K562 (cell line): ENCODE data around the gene CST1. TPM values are rescaled to one million over a fixed set of nuclear protein-coding genes. Genes with fewer than 3 reads are reported as not detected.

Source experiments
- ATAC-seq: fragments of 200-7000 bp; cut with Tn5 transposase; 3 replicates; pipeline ENCODE4 v1.9.1; 2020; ENCODE audit warnings: moderate library complexity
- BruUV-seq: library from RNA; stranded (reverse); fragments of 400-500 nt; replicated peaks from 2 replicates; lab custom pipeline; 2021; lab: Mats Ljungman, UMichigan
- CTCF ChIA-PET: fragments of 300-600 bp; formaldehyde crosslinking; extraction: SDS; loops from one replicate; lab custom pipeline; 2021; ENCODE audit warnings: low intra/inter-chr PET ratio; lab: Yijun Ruan, JAX
- POLR2A ChIA-PET: fragments of 300-600, 350-650 bp; sonication (Branson Sonifier 250); formaldehyde crosslinking; extraction: SDS; loops from one replicate; lab custom pipeline; 2021; ENCODE audit warnings: antibody characterized with exemption, inconsistent platforms; lab: Yijun Ruan, JAX
- DNase-seq, 4 experiments: peaks; one replicate each; pipeline versions ENCODE4 v3.0.0 to v3.0.0-alpha.2; 2011 to 2018; ENCODE audit warnings: low spot score in 3 of 4, mixed read lengths in 3 of 4; ENCODE audit errors: extremely low read depth in 1 of 4
- FAIRE-seq: peaks from 2 replicates; lab custom pipeline; 2011; peaks lifted over from hg19 to GRCh38; lab: Jason Lieb, UNC
- H2AFZ ChIP-seq: 2 replicates; pipeline ENCODE4 v1.6.0; 2011; ENCODE audit warnings: low read depth, low read length, control low read depth, inconsistent platforms
- H3K27ac ChIP-seq: fragments of 200-600 bp; 3 replicates; pipeline ENCODE4 v1.8.0; 2011; ENCODE audit warnings: low read depth, mild to moderate bottlenecking, control low read depth, inconsistent platforms, low read length, moderate library complexity, mixed read lengths; ENCODE audit errors: extremely low read depth
- H3K27me3 ChIP-seq, 2 experiments: fragments of 300-600 bp in 1 of 2; 2 replicates in 1 of 2; 3 replicates in 1 of 2; pipeline versions ENCODE4 v1.6.0 to v1.8.0; 2011; ENCODE audit warnings: inconsistent platforms in 2 of 2, low read length in 2 of 2, mild to moderate bottlenecking in 1 of 2, mixed read lengths in 1 of 2, moderate library complexity in 1 of 2; ENCODE audit not compliant: control insufficient read depth in 2 of 2, insufficient read depth in 2 of 2
- H3K36me3 ChIP-seq: fragments of 300-600 bp; 3 replicates; pipeline ENCODE4 v1.8.0; 2011; ENCODE audit warnings: mild to moderate bottlenecking, low read length, inconsistent platforms; ENCODE audit not compliant: control insufficient read depth, insufficient read depth
- H3K4me1 ChIP-seq, 2 experiments: fragments of 200-600 bp in 1 of 2; replicated peaks in 1 of 2; 2 replicates in 1 of 2; 3 replicates in 1 of 2; pipeline versions ENCODE4 v1.5.1 to v1.8.0; 2011; ENCODE audit warnings: inconsistent platforms in 2 of 2, low read length in 2 of 2, mild to moderate bottlenecking in 1 of 2, mixed read lengths in 1 of 2, moderate library complexity in 1 of 2; ENCODE audit not compliant: control insufficient read depth in 2 of 2, insufficient read depth in 2 of 2
- H3K4me2 ChIP-seq: 2 replicates; pipeline ENCODE4 v1.6.1; 2011; ENCODE audit warnings: low read length, control low read depth, inconsistent platforms, mixed read lengths; ENCODE audit not compliant: insufficient read depth
- H3K4me3 ChIP-seq: fragments of 200-600 bp; sonication (generic), shearing (Covaris generic); 2 replicates; pipeline ENCODE4 v1.5.1; 2016; ENCODE audit warnings: control low read depth, inconsistent platforms
- H3K79me2 ChIP-seq: fragments of 200-600 bp; 3 replicates; pipeline ENCODE4 v1.8.0; 2011; ENCODE audit warnings: low read length, inconsistent platforms; ENCODE audit not compliant: control insufficient read depth, insufficient read depth
- H3K9ac ChIP-seq, 2 experiments: 2 replicates each; pipeline versions ENCODE4 v1.6.0 to v1.6.1; 2011; ENCODE audit warnings: low read depth in 2 of 2, low read length in 2 of 2, control low read depth in 1 of 2, inconsistent platforms in 1 of 2, mild to moderate bottlenecking in 1 of 2, mixed read lengths in 1 of 2; ENCODE audit not compliant: insufficient read depth in 1 of 2
- H3K9me1 ChIP-seq: one replicate; pipeline ENCODE4 v1.6.0; 2011; ENCODE audit warnings: inconsistent platforms, mild to moderate bottlenecking, low read length, moderate library complexity; ENCODE audit not compliant: control insufficient read depth, insufficient read depth
- H3K9me3 ChIP-seq: replicated peaks from 2 replicates; pipeline ENCODE4 v1.5.1; 2011; ENCODE audit warnings: low read depth, low read length, inconsistent platforms; ENCODE audit not compliant: control insufficient read depth, insufficient read depth
- H4K20me1 ChIP-seq: replicated peaks from 2 replicates; pipeline ENCODE4 v1.6.1; 2011; ENCODE audit warnings: low read length, inconsistent platforms, mixed read lengths; ENCODE audit not compliant: control insufficient read depth, insufficient read depth
- CBX2 ChIP-seq: fragments of 200-600 bp; sonication (generic); IDR thresholded peaks from one replicate; pipeline ENCODE4 v1.6.1; 2012; ENCODE audit warnings: mild to moderate bottlenecking, low read length, inconsistent platforms; ENCODE audit not compliant: insufficient read depth, poor library complexity, severe bottlenecking
- DDX20 ChIP-seq: fragments of 450-650 bp; IDR thresholded peaks from 2 replicates; pipeline ENCODE4 v1.6.1; 2016; ENCODE audit warnings: missing genetic modification characterization, low read depth, mild to moderate bottlenecking, missing compliant biosample characterization, moderate library complexity
- ELF2 ChIP-seq: fragments of 250-450 bp; sonication (Bioruptor Pico); IDR thresholded peaks from 2 replicates; pipeline ENCODE4 v1.5.0; 2021; ENCODE audit warnings: mild to moderate bottlenecking
- GTF2F1 ChIP-seq: IDR thresholded peaks from 2 replicates; pipeline ENCODE4 v1.6.1; 2011; ENCODE audit warnings: low read depth, low read length, improper control_type of control experiment
- SRF ChIP-seq, 2 experiments: fragments of 250-450, 450-650 bp in 1 of 2; sonication (Bioruptor Pico) in 1 of 2; sonication (generic) in 1 of 2; formaldehyde crosslinking; IDR thresholded peaks; 2 replicates each; pipeline versions ENCODE4 v1.5.0 to v1.5.1; 2020 to 2022; ENCODE audit warnings: mild to moderate bottlenecking in 1 of 2, missing genetic modification reagents in 1 of 2
- TEAD4 ChIP-seq, 2 experiments: sonication (generic) in 1 of 2; formaldehyde crosslinking in 1 of 2; IDR thresholded peaks; 2 replicates each; pipeline versions ENCODE4 v1.6.1 to v1.8.0; 2012 to 2022; ENCODE audit warnings: borderline replicate concordance in 1 of 2, inconsistent platforms in 1 of 2, low read length in 1 of 2, mild to moderate bottlenecking in 1 of 2, missing genetic modification reagents in 1 of 2
- ZNF41 ChIP-seq: fragments of 250-450 bp; sonication (Bioruptor Pico); conservative IDR thresholded peaks from 2 replicates; pipeline ENCODE4 v1.4.0; 2020; ENCODE audit warnings: mild to moderate bottlenecking
- WGBS: fragments of 100-300 bp; shearing (Covaris generic); methylation state at CpG from one replicate; pipeline ENCODE4 v1.1.6; 2016; ENCODE audit warnings: low coverage, mixed read lengths; ENCODE audit not compliant: insufficient coverage; ENCODE audit errors: missing lambda C conversion rate; 5-methylcytosine and 5-hydroxymethylcytosine counted together
- in situ Hi-C: fragments of 300-500 bp; cut with MboI; formaldehyde crosslinking; loops from 4 replicates; pipeline ENCODE4 v1.15.0; 2018; ENCODE audit warnings: inconsistent platforms, mixed read lengths
- intact Hi-C: fragments of 100-400 bp; cut with micrococcal nuclease; formaldehyde crosslinking; loops from 2 replicates; pipeline ENCODE4 v1.14.2; 2022
- polyA plus RNA-seq, 8 experiments: library from polyadenylated mRNA; depleted of rRNA in 4 of 8; stranded (reverse) in 5 of 8; unstranded in 3 of 8; fragments of >200 nt; fragmentation: Nextera tagmentation in 2 of 8; fragmentation: Illumina TruSeq in 1 of 8; extraction: Ambion mirVana in 2 of 8; extraction: Trizol in 1 of 8; gene quantifications; 2 replicates each; pipeline versions ENCODE4 v1.2.1 to v1.2.3, GENCODE V29; 2011 to 2014; ENCODE audit warnings: inconsistent platforms in 1 of 8, missing spikeins in 1 of 8
- total RNA-seq, 7 experiments: library from RNA; depleted of rRNA in 6 of 7; stranded (reverse); fragments of >200 nt in 6 of 7; fragmentation: Illumina TruSeq in 2 of 7; extraction: Trizol in 2 of 7; gene quantifications; 2 replicates each; pipeline versions ENCODE4 v1.2.1 to v1.2.3, GENCODE V29; 2011 to 2021; ENCODE audit warnings: low replicate concordance in 1 of 7
- TF ChIP-seq, protein P1 (sequence below): fragments of 450-650 bp; IDR thresholded peaks from one replicate; pipeline ENCODE4 v1.6.1; 2018; ENCODE audit warnings: mild to moderate bottlenecking, moderate library complexity; ENCODE audit not compliant: partially characterized antibody
- TF ChIP-seq, protein P2 (sequence below): sonication (generic); formaldehyde crosslinking; IDR thresholded peaks from 2 replicates; pipeline ENCODE4 v1.8.1; 2023; ENCODE audit warnings: missing genetic modification reagents, mild to moderate bottlenecking, borderline replicate concordance
- TF ChIP-seq, protein P3 (sequence below), 2 experiments: IDR thresholded peaks; 2 replicates each; pipeline ENCODE4 v1.6.1; 2012; ENCODE audit warnings: improper control_type of control experiment in 2 of 2, low read depth in 2 of 2, low read length in 2 of 2, borderline replicate concordance in 1 of 2
- TF ChIP-seq, protein P4 (sequence below): sonication (generic); formaldehyde crosslinking; IDR thresholded peaks from 2 replicates; pipeline ENCODE4 v1.8.1; 2022; ENCODE audit warnings: missing genetic modification reagents

The CST1 gene
- total and polyA plus RNA-seq, 9 of the 15 experiments (the other 6 are each of a cell fraction or from before 2014, with no cell fraction given), result not detected

DNA sequence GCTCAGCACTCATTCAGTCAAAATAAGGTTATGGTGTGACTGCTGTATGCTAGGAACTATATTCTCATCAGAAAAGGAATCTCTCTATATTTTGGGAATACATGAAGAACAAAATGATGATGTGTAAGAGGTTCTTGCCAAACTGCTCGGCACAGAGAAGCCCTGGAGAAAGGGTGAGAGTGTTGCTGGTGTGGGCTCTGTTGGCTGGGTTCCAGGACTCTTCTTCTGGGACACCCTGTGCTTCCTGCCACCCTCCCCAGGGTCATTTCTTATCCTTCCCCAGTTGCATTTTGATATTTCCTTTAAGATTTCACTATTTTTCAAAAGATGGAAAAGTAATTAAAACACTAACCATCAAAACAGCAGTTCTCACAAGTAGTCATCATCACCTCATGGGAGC, 28.8 kb downstream of the CST1 start:
- WGBS, result 0% methylated on average over 1 of the region's 1 CpG
- ChIA-PET CTCF (no interaction called here), POLR2A (no interaction called here)
- Histone ChIP-seq H3K4me2 (no peak overlapping the region), H3K27ac (no peak overlapping the region), H3K4me1 (no peaks in the 10 kb centered on the region), H3K4me3 (no peak overlapping the region), H4K20me1 (no peaks in the 10 kb centered on the region; the same call in 1 of the 2 replicates), H3K9me3 (no peaks in the 10 kb centered on the region), H3K36me3 (no peaks in the 10 kb centered on the region), H3K9ac (no peak overlapping the region), H3K9me1 (no peaks in the 10 kb centered on the region), H3K79me2 (no peaks in the 10 kb centered on the region), H3K27me3 (no peaks in the 10 kb centered on the region), H2AFZ (no peak overlapping the region)
- no peak for FAIRE-seq
- no peak for ATAC-seq
- in situ Hi-C loops (no loop called here), intact Hi-C loops (no loop called here)
- DNase-seq, result no peak
- no TSS peak for BruUV-seq
- TF ChIP-seq GTF2F1, result no peak
- TF ChIP-seq, protein P1, sequence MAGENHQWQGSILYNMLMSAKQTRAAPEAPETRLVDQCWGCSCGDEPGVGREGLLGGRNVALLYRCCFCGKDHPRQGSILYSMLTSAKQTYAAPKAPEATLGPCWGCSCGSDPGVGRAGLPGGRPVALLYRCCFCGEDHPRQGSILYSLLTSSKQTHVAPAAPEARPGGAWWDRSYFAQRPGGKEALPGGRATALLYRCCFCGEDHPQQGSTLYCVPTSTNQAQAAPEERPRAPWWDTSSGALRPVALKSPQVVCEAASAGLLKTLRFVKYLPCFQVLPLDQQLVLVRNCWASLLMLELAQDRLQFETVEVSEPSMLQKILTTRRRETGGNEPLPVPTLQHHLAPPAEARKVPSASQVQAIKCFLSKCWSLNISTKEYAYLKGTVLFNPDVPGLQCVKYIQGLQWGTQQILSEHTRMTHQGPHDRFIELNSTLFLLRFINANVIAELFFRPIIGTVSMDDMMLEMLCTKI, result no peak
- TF ChIP-seq, protein P2, sequence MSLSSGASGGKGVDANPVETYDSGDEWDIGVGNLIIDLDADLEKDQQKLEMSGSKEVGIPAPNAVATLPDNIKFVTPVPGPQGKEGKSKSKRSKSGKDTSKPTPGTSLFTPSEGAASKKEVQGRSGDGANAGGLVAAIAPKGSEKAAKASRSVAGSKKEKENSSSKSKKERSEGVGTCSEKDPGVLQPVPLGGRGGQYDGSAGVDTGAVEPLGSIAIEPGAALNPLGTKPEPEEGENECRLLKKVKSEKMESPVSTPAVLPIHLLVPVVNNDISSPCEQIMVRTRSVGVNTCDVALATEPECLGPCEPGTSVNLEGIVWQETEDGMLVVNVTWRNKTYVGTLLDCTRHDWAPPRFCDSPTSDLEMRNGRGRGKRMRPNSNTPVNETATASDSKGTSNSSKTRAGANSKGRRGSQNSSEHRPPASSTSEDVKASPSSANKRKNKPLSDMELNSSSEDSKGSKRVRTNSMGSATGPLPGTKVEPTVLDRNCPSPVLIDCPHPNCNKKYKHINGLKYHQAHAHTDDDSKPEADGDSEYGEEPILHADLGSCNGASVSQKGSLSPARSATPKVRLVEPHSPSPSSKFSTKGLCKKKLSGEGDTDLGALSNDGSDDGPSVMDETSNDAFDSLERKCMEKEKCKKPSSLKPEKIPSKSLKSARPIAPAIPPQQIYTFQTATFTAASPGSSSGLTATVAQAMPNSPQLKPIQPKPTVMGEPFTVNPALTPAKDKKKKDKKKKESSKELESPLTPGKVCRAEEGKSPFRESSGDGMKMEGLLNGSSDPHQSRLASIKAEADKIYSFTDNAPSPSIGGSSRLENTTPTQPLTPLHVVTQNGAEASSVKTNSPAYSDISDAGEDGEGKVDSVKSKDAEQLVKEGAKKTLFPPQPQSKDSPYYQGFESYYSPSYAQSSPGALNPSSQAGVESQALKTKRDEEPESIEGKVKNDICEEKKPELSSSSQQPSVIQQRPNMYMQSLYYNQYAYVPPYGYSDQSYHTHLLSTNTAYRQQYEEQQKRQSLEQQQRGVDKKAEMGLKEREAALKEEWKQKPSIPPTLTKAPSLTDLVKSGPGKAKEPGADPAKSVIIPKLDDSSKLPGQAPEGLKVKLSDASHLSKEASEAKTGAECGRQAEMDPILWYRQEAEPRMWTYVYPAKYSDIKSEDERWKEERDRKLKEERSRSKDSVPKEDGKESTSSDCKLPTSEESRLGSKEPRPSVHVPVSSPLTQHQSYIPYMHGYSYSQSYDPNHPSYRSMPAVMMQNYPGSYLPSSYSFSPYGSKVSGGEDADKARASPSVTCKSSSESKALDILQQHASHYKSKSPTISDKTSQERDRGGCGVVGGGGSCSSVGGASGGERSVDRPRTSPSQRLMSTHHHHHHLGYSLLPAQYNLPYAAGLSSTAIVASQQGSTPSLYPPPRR (CRISPR knock-in tag), result no peak
- no peak for TF ChIP-seq DDX20 (tag)
- no peak for TF ChIP-seq SRF (CRISPR knock-in tag; IDR thresholded peaks at IDR 0.05)
- TF ChIP-seq, protein P3, sequence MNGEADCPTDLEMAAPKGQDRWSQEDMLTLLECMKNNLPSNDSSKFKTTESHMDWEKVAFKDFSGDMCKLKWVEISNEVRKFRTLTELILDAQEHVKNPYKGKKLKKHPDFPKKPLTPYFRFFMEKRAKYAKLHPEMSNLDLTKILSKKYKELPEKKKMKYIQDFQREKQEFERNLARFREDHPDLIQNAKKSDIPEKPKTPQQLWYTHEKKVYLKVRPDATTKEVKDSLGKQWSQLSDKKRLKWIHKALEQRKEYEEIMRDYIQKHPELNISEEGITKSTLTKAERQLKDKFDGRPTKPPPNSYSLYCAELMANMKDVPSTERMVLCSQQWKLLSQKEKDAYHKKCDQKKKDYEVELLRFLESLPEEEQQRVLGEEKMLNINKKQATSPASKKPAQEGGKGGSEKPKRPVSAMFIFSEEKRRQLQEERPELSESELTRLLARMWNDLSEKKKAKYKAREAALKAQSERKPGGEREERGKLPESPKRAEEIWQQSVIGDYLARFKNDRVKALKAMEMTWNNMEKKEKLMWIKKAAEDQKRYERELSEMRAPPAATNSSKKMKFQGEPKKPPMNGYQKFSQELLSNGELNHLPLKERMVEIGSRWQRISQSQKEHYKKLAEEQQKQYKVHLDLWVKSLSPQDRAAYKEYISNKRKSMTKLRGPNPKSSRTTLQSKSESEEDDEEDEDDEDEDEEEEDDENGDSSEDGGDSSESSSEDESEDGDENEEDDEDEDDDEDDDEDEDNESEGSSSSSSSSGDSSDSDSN (IDR thresholded peaks at IDR 0.05; ENCODE audit: borderline replicate concordance in 1 of 2, low read depth in 2 of 2, low read length in 2 of 2), result no peak
- TF ChIP-seq CBX2, result no peak
- no peak for TF ChIP-seq TEAD4 (IDR thresholded peaks at IDR 0.05; ENCODE audit: low read length)
- TF ChIP-seq TEAD4 (CRISPR knock-in tag; IDR thresholded peaks at IDR 0.05; ENCODE audit: borderline replicate concordance), result no peak
- TF ChIP-seq ELF2 (CRISPR knock-in tag), result no peak
- no peak for TF ChIP-seq ZNF41 (CRISPR knock-in tag)
- TF ChIP-seq, protein P4, sequence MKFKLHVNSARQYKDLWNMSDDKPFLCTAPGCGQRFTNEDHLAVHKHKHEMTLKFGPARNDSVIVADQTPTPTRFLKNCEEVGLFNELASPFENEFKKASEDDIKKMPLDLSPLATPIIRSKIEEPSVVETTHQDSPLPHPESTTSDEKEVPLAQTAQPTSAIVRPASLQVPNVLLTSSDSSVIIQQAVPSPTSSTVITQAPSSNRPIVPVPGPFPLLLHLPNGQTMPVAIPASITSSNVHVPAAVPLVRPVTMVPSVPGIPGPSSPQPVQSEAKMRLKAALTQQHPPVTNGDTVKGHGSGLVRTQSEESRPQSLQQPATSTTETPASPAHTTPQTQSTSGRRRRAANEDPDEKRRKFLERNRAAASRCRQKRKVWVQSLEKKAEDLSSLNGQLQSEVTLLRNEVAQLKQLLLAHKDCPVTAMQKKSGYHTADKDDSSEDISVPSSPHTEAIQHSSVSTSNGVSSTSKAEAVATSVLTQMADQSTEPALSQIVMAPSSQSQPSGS, result no peak
